GM12878 (cell line): ENCODE data around the gene POMT2. TPM values are rescaled to one million over a fixed set of nuclear protein-coding genes. Genes with fewer than 3 reads are reported as not detected.

Experiments used
- ATAC-seq: fragments of 200-7000 bp; cut with Tn5 transposase; 3 replicates; pipeline ENCODE4 v1.9.1; 2020; ENCODE audit warnings: mild to moderate bottlenecking, moderate library complexity
- BruUV-seq: library from RNA; stranded (reverse); fragments of 400-500 nt; replicated peaks from 2 replicates; lab custom pipeline; 2021; lab: Mats Ljungman, UMichigan
- CTCF ChIA-PET: fragments of 300-600 bp; sonication (Branson Sonifier 250); formaldehyde crosslinking; extraction: SDS; loops from one replicate; lab custom pipeline; 2021; ENCODE audit warnings: inconsistent platforms; lab: Yijun Ruan, JAX
- POLR2A ChIA-PET: fragments of 350-600 bp; formaldehyde crosslinking; extraction: SDS; loops from one replicate; lab custom pipeline; 2021; ENCODE audit warnings: inconsistent platforms; lab: Charles Lee
- RAD21 ChIA-PET: fragments of 300-600 bp; sonication (Branson Sonifier 250); formaldehyde crosslinking; loops from one replicate; lab custom pipeline; 2023; ENCODE audit warnings: antibody characterized with exemption; ENCODE audit not compliant: unreplicated experiment; lab: Charles Lee
- SMC1A ChIA-PET: fragments of 300-600 bp; sonication (Branson Sonifier 250); formaldehyde crosslinking; loops from one replicate; lab custom pipeline; 2023; ENCODE audit not compliant: unreplicated experiment, uncharacterized antibody; lab: Charles Lee
- DNase-seq: peaks from one replicate; pipeline ENCODE4 v3.0.0-alpha.2; 2011; ENCODE audit warnings: low read depth, low spot score
- FAIRE-seq: peaks from 3 replicates; lab custom pipeline; 2011; peaks lifted over from hg19 to GRCh38; lab: Jason Lieb, UNC
- H2AFZ ChIP-seq: 2 replicates; pipeline ENCODE4 v1.6.0; 2011; ENCODE audit warnings: low read depth, low read length, control low read depth; ENCODE audit not compliant: control insufficient read depth
- H3K27ac ChIP-seq: 2 replicates; pipeline ENCODE4 v1.5.1; 2011; ENCODE audit warnings: control low read depth; ENCODE audit not compliant: control insufficient read depth, insufficient read depth
- H3K27me3 ChIP-seq, 2 experiments: replicated peaks in 1 of 2; 2 replicates each; pipeline versions ENCODE4 v1.6.0 to v1.6.1; 2011; ENCODE audit warnings: low read length in 1 of 2; ENCODE audit not compliant: control insufficient read depth in 2 of 2, insufficient read depth in 2 of 2
- H3K36me3 ChIP-seq, 2 experiments: 2 replicates each; pipeline ENCODE4 v1.5.1; 2011; ENCODE audit warnings: low read length in 1 of 2; ENCODE audit not compliant: control insufficient read depth in 2 of 2, insufficient read depth in 2 of 2
- H3K4me1 ChIP-seq: 2 replicates; pipeline ENCODE4 v1.6.1; 2011; ENCODE audit warnings: mild to moderate bottlenecking, low read length, moderate library complexity, mixed read lengths; ENCODE audit not compliant: control insufficient read depth, insufficient read depth
- H3K4me2 ChIP-seq: 2 replicates; pipeline ENCODE4 v1.6.0; 2011; ENCODE audit warnings: control low read depth; ENCODE audit not compliant: control insufficient read depth, insufficient read depth
- H3K4me3 ChIP-seq: fragments of 200-600 bp; sonication (generic); 2 replicates; pipeline ENCODE4 v1.5.1; 2016
- H3K79me2 ChIP-seq: 2 replicates; pipeline ENCODE4 v1.6.0; 2011; ENCODE audit warnings: low read length; ENCODE audit not compliant: control insufficient read depth, insufficient read depth
- H3K9ac ChIP-seq: 2 replicates; pipeline ENCODE4 v1.8.0; 2011; ENCODE audit warnings: low read length, control low read depth, mixed read lengths; ENCODE audit not compliant: control insufficient read depth, insufficient read depth
- H3K9me3 ChIP-seq: replicated peaks from 3 replicates; pipeline ENCODE4 v1.5.1; 2011; ENCODE audit warnings: mild to moderate bottlenecking, low read length; ENCODE audit not compliant: control insufficient read depth, insufficient read depth
- H4K20me1 ChIP-seq: 2 replicates; pipeline ENCODE4 v1.6.0; 2011; ENCODE audit not compliant: control insufficient read depth, insufficient read depth
- ASH2L ChIP-seq: fragments of 300-600, 200-600 bp; sonication (generic); IDR thresholded peaks from 2 replicates; pipeline ENCODE4 v1.6.1; 2017; ENCODE audit warnings: low read depth, mild to moderate bottlenecking, borderline replicate concordance
- CHD2 ChIP-seq: IDR thresholded peaks from 2 replicates; pipeline ENCODE4 v1.6.1; 2011; ENCODE audit warnings: low read depth, low read length, improper control_type of control experiment, borderline replicate concordance
- DPF2 ChIP-seq: fragments of 450-650 bp; IDR thresholded peaks from 2 replicates; pipeline ENCODE4 v1.6.1; 2017; ENCODE audit warnings: mild to moderate bottlenecking
- MTA3 ChIP-seq: IDR thresholded peaks from 2 replicates; pipeline ENCODE4 v1.6.1; 2012; ENCODE audit warnings: low read length, inconsistent platforms, borderline replicate concordance
- PAX5 ChIP-seq: IDR thresholded peaks from 2 replicates; pipeline ENCODE4 v1.6.1; 2011; ENCODE audit warnings: low read depth, low read length, borderline replicate concordance
- POU2F2 ChIP-seq: IDR thresholded peaks from 3 replicates; pipeline ENCODE4 v1.6.1; 2011; ENCODE audit warnings: low read depth, mild to moderate bottlenecking, low read length, borderline replicate concordance
- RFX5 ChIP-seq: IDR thresholded peaks from 2 replicates; pipeline ENCODE4 v1.6.1; 2011; ENCODE audit warnings: low read depth, low read length, improper control_type of control experiment
- WGBS: methylation state at CpG from one replicate; pipeline ENCODE4 v1.1.6; 2016; ENCODE audit warnings: low lambda C conversion rate; ENCODE audit not compliant: insufficient replicate concordance, insufficient coverage; ENCODE audit errors: missing lambda C conversion rate; 5-methylcytosine and 5-hydroxymethylcytosine counted together
- in situ Hi-C: fragments of 300-500 bp; cut with MboI; formaldehyde crosslinking; loops from 9 replicates; pipeline ENCODE4 v1.14.3; 2018; ENCODE audit warnings: mixed read lengths
- intact Hi-C: fragments of 100-400 bp; cut with micrococcal nuclease; formaldehyde crosslinking; loops from one replicate; pipeline ENCODE4 v1.14.2; 2022; ENCODE audit not compliant: unreplicated experiment
- polyA plus RNA-seq, 11 experiments: library from polyadenylated mRNA; depleted of rRNA in 4 of 11; unstranded in 6 of 11; stranded (reverse) in 5 of 11; fragments of >200 nt; fragmentation: Nextera tagmentation in 4 of 11; fragmentation: Illumina TruSeq in 1 of 11; extraction: Ambion mirVana in 4 of 11; extraction: Trizol in 1 of 11; gene quantifications; 1 replicate in 1 of 11; 2 replicates in 10 of 11; pipeline versions ENCODE4 v1.2.1 to v1.2.3, GENCODE V29; 2011 to 2016; ENCODE audit warnings: inconsistent platforms in 2 of 11, missing spikeins in 2 of 11, low read depth in 1 of 11
- total RNA-seq, 4 experiments: library from RNA; depleted of rRNA in 3 of 4; stranded (reverse); fragments of >200 nt in 3 of 4; fragmentation: Illumina TruSeq in 1 of 4; extraction: Trizol in 1 of 4; gene quantifications; 2 replicates each; pipeline versions ENCODE4 v1.2.1 to v1.2.3, GENCODE V29; 2013 to 2021
- TF ChIP-seq, protein P1 (sequence below): IDR thresholded peaks from 2 replicates; pipeline ENCODE4 v1.6.1; 2011; ENCODE audit warnings: low read depth, mild to moderate bottlenecking, low read length, moderate library complexity, borderline replicate concordance; ENCODE audit errors: extremely low read depth
- TF ChIP-seq, protein P2 (sequence below): fragments of 450-650 bp; IDR thresholded peaks from 2 replicates; pipeline ENCODE4 v1.6.1; 2017; ENCODE audit warnings: mild to moderate bottlenecking, moderate library complexity
- TF ChIP-seq, protein P3 (sequence below): fragments of 450-650 bp; IDR thresholded peaks from 2 replicates; pipeline ENCODE4 v1.6.1; 2017; ENCODE audit warnings: antibody characterized with exemption, mild to moderate bottlenecking, moderate library complexity

POMT2 gene
- total and polyA plus RNA-seq, 10 of the 15 experiments (the other 5 are each of a cell fraction or from before 2014, with no cell fraction given), result 0.23 to 13.9 (median 6.5) TPM

DNA sequence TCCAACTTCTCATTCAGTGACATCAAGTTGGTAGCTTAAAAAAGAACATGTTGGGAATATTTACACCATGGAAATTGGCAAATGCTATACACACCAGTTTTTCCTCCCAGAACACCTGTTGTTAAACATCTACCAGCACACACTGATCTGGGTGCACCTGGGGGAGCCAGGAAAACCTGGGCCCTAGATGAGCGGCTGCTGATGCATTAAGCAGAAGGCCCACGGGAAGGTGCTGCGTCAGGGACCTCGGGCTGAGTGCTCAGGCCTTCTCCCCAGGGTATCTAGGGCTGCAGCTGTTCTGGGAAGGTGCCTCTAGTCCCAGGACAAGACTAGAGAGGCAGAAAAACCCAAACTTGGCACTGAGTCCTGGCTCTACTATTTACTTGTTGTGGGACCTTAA, 46.9 kb downstream of the POMT2 start:
- ATAC-seq, result no peak
- Histone ChIP-seq H3K27ac (no peak overlapping the region), H3K4me3 (no peak overlapping the region), H3K27me3 (peaks cover 0 to 6% of the 10 kb centered on the region in 2 experiments; a peak in 3 of 4 replicates), H3K9ac (no peak overlapping the region), H3K36me3 (no peaks in the 10 kb centered on the region; a peak in 2 of 4 replicates), H3K9me3 (no peaks in the 10 kb centered on the region), H2AFZ (no peak overlapping the region), H3K4me2 (no peak overlapping the region), H3K4me1 (no peaks in the 10 kb centered on the region), H3K79me2 (no peaks in the 10 kb centered on the region), H4K20me1 (no peaks in the 10 kb centered on the region)
- WGBS, result 41% methylated on average over 4 of the region's 4 CpGs
- ChIA-PET RAD21 (no interaction called here), SMC1A (no interaction called here), CTCF (interaction anchor here (2.4 kb wide), 1 partner anchor 42 kb away, joined by 9 read pairs; no protein-coding TSS in a partner anchor), POLR2A (no interaction called here)
- intact Hi-C loops (no loop called here), in situ Hi-C loops (no loop called here)
- no TSS peak for BruUV-seq
- TF ChIP-seq PAX5, result no peak
- TF ChIP-seq POU2F2, result no peak
- TF ChIP-seq, protein P1, sequence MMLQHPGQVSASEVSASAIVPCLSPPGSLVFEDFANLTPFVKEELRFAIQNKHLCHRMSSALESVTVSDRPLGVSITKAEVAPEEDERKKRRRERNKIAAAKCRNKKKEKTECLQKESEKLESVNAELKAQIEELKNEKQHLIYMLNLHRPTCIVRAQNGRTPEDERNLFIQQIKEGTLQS, result no peak
- TF ChIP-seq, protein P2, sequence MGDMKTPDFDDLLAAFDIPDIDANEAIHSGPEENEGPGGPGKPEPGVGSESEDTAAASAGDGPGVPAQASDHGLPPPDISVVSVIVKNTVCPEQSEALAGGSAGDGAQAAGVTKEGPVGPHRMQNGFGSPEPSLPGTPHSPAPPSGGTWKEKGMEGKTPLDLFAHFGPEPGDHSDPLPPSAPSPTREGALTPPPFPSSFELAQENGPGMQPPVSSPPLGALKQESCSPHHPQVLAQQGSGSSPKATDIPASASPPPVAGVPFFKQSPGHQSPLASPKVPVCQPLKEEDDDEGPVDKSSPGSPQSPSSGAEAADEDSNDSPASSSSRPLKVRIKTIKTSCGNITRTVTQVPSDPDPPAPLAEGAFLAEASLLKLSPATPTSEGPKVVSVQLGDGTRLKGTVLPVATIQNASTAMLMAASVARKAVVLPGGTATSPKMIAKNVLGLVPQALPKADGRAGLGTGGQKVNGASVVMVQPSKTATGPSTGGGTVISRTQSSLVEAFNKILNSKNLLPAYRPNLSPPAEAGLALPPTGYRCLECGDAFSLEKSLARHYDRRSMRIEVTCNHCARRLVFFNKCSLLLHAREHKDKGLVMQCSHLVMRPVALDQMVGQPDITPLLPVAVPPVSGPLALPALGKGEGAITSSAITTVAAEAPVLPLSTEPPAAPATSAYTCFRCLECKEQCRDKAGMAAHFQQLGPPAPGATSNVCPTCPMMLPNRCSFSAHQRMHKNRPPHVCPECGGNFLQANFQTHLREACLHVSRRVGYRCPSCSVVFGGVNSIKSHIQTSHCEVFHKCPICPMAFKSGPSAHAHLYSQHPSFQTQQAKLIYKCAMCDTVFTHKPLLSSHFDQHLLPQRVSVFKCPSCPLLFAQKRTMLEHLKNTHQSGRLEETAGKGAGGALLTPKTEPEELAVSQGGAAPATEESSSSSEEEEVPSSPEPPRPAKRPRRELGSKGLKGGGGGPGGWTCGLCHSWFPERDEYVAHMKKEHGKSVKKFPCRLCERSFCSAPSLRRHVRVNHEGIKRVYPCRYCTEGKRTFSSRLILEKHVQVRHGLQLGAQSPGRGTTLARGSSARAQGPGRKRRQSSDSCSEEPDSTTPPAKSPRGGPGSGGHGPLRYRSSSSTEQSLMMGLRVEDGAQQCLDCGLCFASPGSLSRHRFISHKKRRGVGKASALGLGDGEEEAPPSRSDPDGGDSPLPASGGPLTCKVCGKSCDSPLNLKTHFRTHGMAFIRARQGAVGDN, result no peak
- no peak for TF ChIP-seq RFX5
- TF ChIP-seq CHD2, result no peak
- TF ChIP-seq MTA3, result no peak
- no peak for TF ChIP-seq DPF2
- TF ChIP-seq, protein P3, sequence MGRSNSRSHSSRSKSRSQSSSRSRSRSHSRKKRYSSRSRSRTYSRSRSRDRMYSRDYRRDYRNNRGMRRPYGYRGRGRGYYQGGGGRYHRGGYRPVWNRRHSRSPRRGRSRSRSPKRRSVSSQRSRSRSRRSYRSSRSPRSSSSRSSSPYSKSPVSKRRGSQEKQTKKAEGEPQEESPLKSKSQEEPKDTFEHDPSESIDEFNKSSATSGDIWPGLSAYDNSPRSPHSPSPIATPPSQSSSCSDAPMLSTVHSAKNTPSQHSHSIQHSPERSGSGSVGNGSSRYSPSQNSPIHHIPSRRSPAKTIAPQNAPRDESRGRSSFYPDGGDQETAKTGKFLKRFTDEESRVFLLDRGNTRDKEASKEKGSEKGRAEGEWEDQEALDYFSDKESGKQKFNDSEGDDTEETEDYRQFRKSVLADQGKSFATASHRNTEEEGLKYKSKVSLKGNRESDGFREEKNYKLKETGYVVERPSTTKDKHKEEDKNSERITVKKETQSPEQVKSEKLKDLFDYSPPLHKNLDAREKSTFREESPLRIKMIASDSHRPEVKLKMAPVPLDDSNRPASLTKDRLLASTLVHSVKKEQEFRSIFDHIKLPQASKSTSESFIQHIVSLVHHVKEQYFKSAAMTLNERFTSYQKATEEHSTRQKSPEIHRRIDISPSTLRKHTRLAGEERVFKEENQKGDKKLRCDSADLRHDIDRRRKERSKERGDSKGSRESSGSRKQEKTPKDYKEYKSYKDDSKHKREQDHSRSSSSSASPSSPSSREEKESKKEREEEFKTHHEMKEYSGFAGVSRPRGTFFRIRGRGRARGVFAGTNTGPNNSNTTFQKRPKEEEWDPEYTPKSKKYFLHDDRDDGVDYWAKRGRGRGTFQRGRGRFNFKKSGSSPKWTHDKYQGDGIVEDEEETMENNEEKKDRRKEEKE, result no peak
- no peak for TF ChIP-seq ASH2L
- no peak for DNase-seq
- no peak for FAIRE-seq
